PC-9 (cell line): Measurements from ENCODE around the gene SARS1. TPM values are rescaled to one million over a fixed set of nuclear protein-coding genes. Genes with fewer than 3 reads are reported as not detected.

Source experiments
- BruUV-seq: library from RNA; stranded (reverse); fragments of 400-500 nt; replicated peaks from 2 replicates; lab custom pipeline; 2021; lab: Mats Ljungman, UMichigan
- CTCF ChIA-PET: fragments of 300-600 bp; sonication (Branson Sonifier 250); formaldehyde crosslinking; loops from one replicate; lab custom pipeline; 2022; ENCODE audit warnings: antibody characterized with exemption; lab: Charles Lee
- POLR2A ChIA-PET: fragments of 300-600 bp; sonication (Branson Sonifier 250); formaldehyde crosslinking; loops from one replicate; lab custom pipeline; 2022; ENCODE audit warnings: antibody characterized with exemption; ENCODE audit not compliant: unreplicated experiment; lab: Charles Lee
- DNase-seq, 2 experiments: peaks; one replicate each; pipeline versions ENCODE4 v3.0.0 to v3.0.0-alpha.2; 2015 to 2022; ENCODE audit warnings: mixed read lengths in 1 of 2
- H2AFZ ChIP-seq: fragments of 200-600 bp; sonication (generic); 2 replicates; pipeline ENCODE4 v1.8.1; 2017; ENCODE audit warnings: antibody characterized with exemption
- H3F3A ChIP-seq: fragments of 200-600 bp; sonication (generic); 2 replicates; pipeline ENCODE4 v1.8.1; 2017; ENCODE audit warnings: antibody characterized with exemption, mild to moderate bottlenecking, low read depth; ENCODE audit not compliant: insufficient read depth
- H3K27ac ChIP-seq: fragments of 200-600 bp; sonication (generic); 2 replicates; pipeline ENCODE4 v1.6.1; 2016; ENCODE audit warnings: mixed run types
- H3K27me3 ChIP-seq: fragments of 200-600 bp; sonication (generic); 2 replicates; pipeline ENCODE4 v1.6.1; 2016; ENCODE audit warnings: low read depth, mixed run types; ENCODE audit not compliant: insufficient read depth
- H3K36me3 ChIP-seq: fragments of 200-600 bp; sonication (generic); 2 replicates; pipeline ENCODE4 v1.6.1; 2016; ENCODE audit warnings: low read depth, mixed run types
- H3K4me1 ChIP-seq: fragments of 200-600 bp; sonication (generic); replicated peaks from 2 replicates; pipeline ENCODE4 v1.6.1; 2016; ENCODE audit warnings: mixed run types; ENCODE audit not compliant: insufficient read depth
- H3K4me2 ChIP-seq: fragments of 200-600 bp; sonication (generic); 2 replicates; pipeline ENCODE4 v1.6.1; 2017; ENCODE audit warnings: mixed run types
- H3K4me3 ChIP-seq: fragments of 200-600 bp; sonication (generic); 2 replicates; pipeline ENCODE4 v1.6.1; 2016; ENCODE audit warnings: mixed run types
- H3K79me2 ChIP-seq: fragments of 200-600 bp; sonication (generic); 2 replicates; pipeline ENCODE4 v1.6.1; 2017; ENCODE audit warnings: low read depth, mixed run types
- H3K9me2 ChIP-seq: fragments of 200-600 bp; sonication (generic); 2 replicates; pipeline ENCODE4 v1.8.1; 2017; ENCODE audit warnings: mild to moderate bottlenecking; ENCODE audit not compliant: insufficient read depth
- H3K9me3 ChIP-seq: fragments of 200-600 bp; sonication (generic); 2 replicates; pipeline ENCODE4 v1.8.1; 2016; ENCODE audit warnings: low read depth; ENCODE audit not compliant: insufficient read depth
- H4K20me1 ChIP-seq: fragments of 200-600 bp; sonication (generic); 2 replicates; pipeline ENCODE4 v1.8.1; 2017; ENCODE audit not compliant: insufficient read depth
- CTCF ChIP-seq: fragments of 200-600 bp; sonication (generic); conservative IDR thresholded peaks from 2 replicates; pipeline ENCODE4 v1.6.1; 2017; ENCODE audit warnings: mixed run types, antibody characterized with exemption, mild to moderate bottlenecking, moderate library complexity
- EZH2 ChIP-seq: fragments of 200-600 bp; sonication (generic); IDR thresholded peaks from 2 replicates; pipeline ENCODE4 v1.8.0; 2017; ENCODE audit warnings: antibody characterized with exemption, low read depth
- intact Hi-C: fragments of 100-400 bp; cut with micrococcal nuclease; formaldehyde crosslinking; loops from one replicate; pipeline ENCODE4 v1.10.0; 2022; ENCODE audit not compliant: unreplicated experiment
- total RNA-seq: library from RNA; stranded (reverse); gene quantifications from 2 replicates; pipeline ENCODE4 v1.2.3, GENCODE V29; 2021

The SARS1 gene
- total RNA-seq, 1 experiment from 2014 or later, result 206 TPM

DNA sequence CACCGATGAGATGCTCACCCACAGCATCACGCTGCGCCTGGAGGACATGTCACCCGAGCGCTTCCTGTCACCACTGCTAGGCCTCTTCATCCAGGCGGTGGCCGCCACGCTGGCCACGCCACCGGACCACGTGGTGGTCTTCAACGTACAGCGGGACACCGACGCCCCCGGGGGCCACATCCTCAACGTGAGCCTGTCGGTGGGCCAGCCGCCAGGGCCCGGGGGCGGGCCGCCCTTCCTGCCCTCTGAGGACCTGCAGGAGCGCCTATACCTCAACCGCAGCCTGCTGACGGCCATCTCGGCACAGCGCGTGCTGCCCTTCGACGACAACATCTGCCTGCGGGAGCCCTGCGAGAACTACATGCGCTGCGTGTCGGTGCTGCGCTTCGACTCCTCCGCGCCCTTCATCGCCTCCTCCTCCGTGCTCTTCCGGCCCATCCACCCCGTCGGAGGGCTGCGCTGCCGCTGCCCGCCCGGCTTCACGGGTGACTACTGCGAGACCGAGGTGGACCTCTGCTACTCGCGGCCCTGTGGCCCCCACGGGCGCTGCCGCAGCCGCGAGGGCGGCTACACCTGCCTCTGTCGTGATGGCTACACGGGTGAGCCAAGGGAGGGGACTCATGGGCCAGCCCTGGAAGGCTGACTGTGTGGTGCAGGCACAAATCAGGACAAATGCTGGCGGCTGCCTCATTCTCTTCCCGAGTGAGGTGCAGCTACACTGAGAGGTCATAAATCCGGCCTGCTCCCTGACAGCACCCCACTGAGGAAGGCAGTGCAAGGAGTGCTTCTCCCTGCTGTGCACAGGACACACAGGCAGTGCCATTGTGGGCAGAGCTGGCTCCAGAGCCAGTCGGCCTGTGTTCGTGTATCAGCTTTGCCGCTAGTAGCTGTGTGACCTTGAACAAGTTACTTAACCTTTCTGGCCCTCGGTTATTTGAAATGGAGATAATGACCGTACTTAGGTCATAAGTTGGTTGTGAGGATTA lies 45.1 kb downstream of the SARS1 start:
- H3K9me2 ChIP-seq, result no peaks in the 10 kb centered on the region
- no peak overlapping the region for H3K27ac ChIP-seq
- TF ChIP-seq CTCF (no peak), EZH2 (no peak)
- intact Hi-C loops, result no loop called here
- no peaks in the 10 kb centered on the region for H3K9me3 ChIP-seq
- no peak overlapping the region for H2AFZ ChIP-seq
- POLR2A ChIA-PET, result no interaction called here
- H3K27me3 ChIP-seq, result no peaks in the 10 kb centered on the region
- no peak overlapping the region for H3K4me3 ChIP-seq
- H4K20me1 ChIP-seq, result no peaks in the 10 kb centered on the region
- H3K4me1 ChIP-seq, result peaks cover 36% of the 10 kb centered on the region
- H3K4me2 ChIP-seq, result no peak overlapping the region
- no peak for DNase-seq
- peaks cover 15% of the 10 kb centered on the region for H3F3A ChIP-seq
- no TSS peak for BruUV-seq
- CTCF ChIA-PET, result interaction anchor here (0.6 to 1.5 kb wide), 3 partner anchors 109 to 190 kb away, joined by 3 to 5 read pairs (median 5); no protein-coding TSS in a partner anchor
- no peaks in the 10 kb centered on the region for H3K36me3 ChIP-seq
- H3K79me2 ChIP-seq, result no peaks in the 10 kb centered on the region

- CTCF ChIA-PET, result interaction anchor here (0.6 to 1.5 kb wide), 3 partner anchors 111 to 189 kb away, joined by 3 to 5 read pairs (median 5); no protein-coding TSS in a partner anchor
- Histone ChIP-seq H3K27ac (no peak overlapping the region), H3K4me2 (no peak overlapping the region), H4K20me1 (no peaks in the 10 kb centered on the region), H3K4me3 (no peak overlapping the region), H3K9me3 (no peaks in the 10 kb centered on the region), H3K27me3 (no peaks in the 10 kb centered on the region), H3K36me3 (no peaks in the 10 kb centered on the region), H3K4me1 (peaks cover 25% of the 10 kb centered on the region), H2AFZ (no peak overlapping the region), H3K9me2 (no peaks in the 10 kb centered on the region), H3K79me2 (no peaks in the 10 kb centered on the region), H3F3A (peaks cover 15% of the 10 kb centered on the region)
- POLR2A ChIA-PET, result no interaction called here
- intact Hi-C loops, result loop anchor here (5.0 to 10.0 kb wide), 2 partner anchors 218 to 305 kb away; partner anchors contain the start of gene WDR47
- DNase-seq, result no peak
- TF ChIP-seq CTCF (no peak), EZH2 (no peak)
- no TSS peak for BruUV-seq
Measured at GRCh38 chr1:109259674-109260557, 46.2 kb downstream of the SARS1 start.

GRCh38 chr1:109261006-109261405 lies 47.3 kb downstream of the SARS1 start:
- DNase-seq, result no peak
- BruUV-seq, result no TSS peak
- Histone ChIP-seq H3K4me1 (peaks cover 18% of the 10 kb centered on the region), H3K27ac (no peak overlapping the region), H3K4me3 (no peak overlapping the region), H4K20me1 (no peaks in the 10 kb centered on the region), H3K4me2 (no peak overlapping the region), H3F3A (peaks cover 15% of the 10 kb centered on the region), H3K9me2 (no peaks in the 10 kb centered on the region), H2AFZ (no peak overlapping the region), H3K36me3 (no peaks in the 10 kb centered on the region), H3K79me2 (no peaks in the 10 kb centered on the region), H3K9me3 (no peaks in the 10 kb centered on the region), H3K27me3 (no peaks in the 10 kb centered on the region)
- ChIA-PET CTCF (no interaction called here), POLR2A (no interaction called here)
- TF ChIP-seq EZH2 (no peak), CTCF (no peak)
- intact Hi-C loops, result loop anchor here (5.0 to 10.0 kb wide), 2 partner anchors 219 to 306 kb away; partner anchors contain the start of gene WDR47
